H1 (cell line): Measurements from ENCODE around the gene CBLB.

Source experiments
- CEBPB ChIP-seq: IDR thresholded peaks from 2 replicates; pipeline ENCODE4 v1.6.1; 2012; ENCODE audit warnings: low read depth, low read length
- HDAC2 ChIP-seq, 2 experiments: fragments of 300-600 bp in 1 of 2; sonication (generic) in 1 of 2; IDR thresholded peaks; 2 replicates each; pipeline ENCODE4 v1.6.1; 2011 to 2012; ENCODE audit warnings: low read depth in 2 of 2, low read length in 2 of 2, mild to moderate bottlenecking in 2 of 2, moderate library complexity in 2 of 2, borderline replicate concordance in 1 of 2, inconsistent platforms in 1 of 2
- MAFK ChIP-seq: IDR thresholded peaks from 2 replicates; pipeline ENCODE4 v1.6.1; 2012; ENCODE audit warnings: low read depth, mild to moderate bottlenecking, improper control_type of control experiment, low read length
- MAX ChIP-seq: IDR thresholded peaks from 2 replicates; pipeline ENCODE4 v1.6.1; 2012; ENCODE audit warnings: inconsistent platforms
- PHF8 ChIP-seq: fragments of 200-600 bp; sonication (generic); conservative IDR thresholded peaks from 2 replicates; pipeline ENCODE4 v1.7.1; 2012; ENCODE audit warnings: low read depth, mild to moderate bottlenecking, inconsistent platforms, low read length, moderate library complexity
- POLR2A ChIP-seq, 2 experiments: IDR thresholded peaks; 1 replicate in 1 of 2; 2 replicates in 1 of 2; pipeline ENCODE4 v1.6.1; 2011; ENCODE audit warnings: low read depth in 2 of 2, low read length in 2 of 2, mild to moderate bottlenecking in 2 of 2; ENCODE audit errors: control extremely low read depth in 1 of 2
- RAD21 ChIP-seq, 2 experiments: IDR thresholded peaks in 1 of 2; conservative IDR thresholded peaks in 1 of 2; 2 replicates each; pipeline ENCODE4 v1.6.1; 2011; ENCODE audit warnings: low read depth in 2 of 2, low read length in 2 of 2, improper control_type of control experiment in 1 of 2, inconsistent platforms in 1 of 2, mild to moderate bottlenecking in 1 of 2, moderate library complexity in 1 of 2
- RNF2 ChIP-seq: fragments of 200-900, 300-1000 bp; sonication (generic); IDR thresholded peaks from 2 replicates; pipeline ENCODE4 v1.7.1; 2016; ENCODE audit warnings: borderline replicate concordance, low read depth, mild to moderate bottlenecking, antibody characterized with exemption, low read length; ENCODE audit not compliant: poor library complexity, severe bottlenecking; ENCODE audit errors: missing control alignments
- TF ChIP-seq, protein P1 (sequence below), 3 experiments: IDR thresholded peaks; 1 replicate in 2 of 3; 2 replicates in 1 of 3; pipeline versions ENCODE4 v1.5.1 to v1.6.1; 2011; ENCODE audit warnings: low read length in 3 of 3, mild to moderate bottlenecking in 3 of 3, inconsistent platforms in 2 of 3, low read depth in 1 of 3, moderate library complexity in 1 of 3; ENCODE audit not compliant: insufficient read depth in 1 of 3; ENCODE audit errors: control extremely low read depth in 1 of 3

DNA sequence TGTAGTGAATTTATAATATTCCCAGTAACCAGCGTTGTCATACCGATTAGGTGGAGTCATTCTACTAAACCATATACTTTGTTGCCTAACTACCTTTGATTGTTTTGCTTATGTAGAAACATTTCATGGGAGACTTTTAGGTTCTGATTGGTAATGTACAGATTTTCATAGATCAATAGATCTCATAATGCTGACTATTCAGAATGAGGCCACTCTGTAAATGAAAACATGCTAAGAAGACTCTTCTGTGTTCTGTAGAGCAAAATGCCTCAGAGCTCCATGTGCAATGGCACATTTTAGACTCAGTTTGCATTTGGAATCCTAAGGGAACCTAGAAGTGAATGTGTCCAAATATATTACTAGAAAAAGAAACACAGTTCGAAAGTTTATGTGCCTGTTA is 20.0 kb downstream of the CBLB start:
- TF ChIP-seq RNF2 (no peak), POLR2A (IDR thresholded peaks at IDR 0.05; ENCODE audit: control extremely low read depth in 1 of 2, low read depth in 2 of 2, low read length in 2 of 2) (no peak), PHF8 (no peak), MAFK (no peak), RAD21 (IDR thresholded peaks at IDR 0.05 in 1 of 2, conservative IDR thresholded peaks at IDR 0.05 in 1 of 2; ENCODE audit: low read depth in 2 of 2, low read length in 2 of 2) (no peak), HDAC2 (IDR thresholded peaks at IDR 0.05; ENCODE audit: borderline replicate concordance in 1 of 2, low read depth in 2 of 2, low read length in 2 of 2) (no peak), CEBPB (no peak), MAX (no peak)
- TF ChIP-seq, protein P1, sequence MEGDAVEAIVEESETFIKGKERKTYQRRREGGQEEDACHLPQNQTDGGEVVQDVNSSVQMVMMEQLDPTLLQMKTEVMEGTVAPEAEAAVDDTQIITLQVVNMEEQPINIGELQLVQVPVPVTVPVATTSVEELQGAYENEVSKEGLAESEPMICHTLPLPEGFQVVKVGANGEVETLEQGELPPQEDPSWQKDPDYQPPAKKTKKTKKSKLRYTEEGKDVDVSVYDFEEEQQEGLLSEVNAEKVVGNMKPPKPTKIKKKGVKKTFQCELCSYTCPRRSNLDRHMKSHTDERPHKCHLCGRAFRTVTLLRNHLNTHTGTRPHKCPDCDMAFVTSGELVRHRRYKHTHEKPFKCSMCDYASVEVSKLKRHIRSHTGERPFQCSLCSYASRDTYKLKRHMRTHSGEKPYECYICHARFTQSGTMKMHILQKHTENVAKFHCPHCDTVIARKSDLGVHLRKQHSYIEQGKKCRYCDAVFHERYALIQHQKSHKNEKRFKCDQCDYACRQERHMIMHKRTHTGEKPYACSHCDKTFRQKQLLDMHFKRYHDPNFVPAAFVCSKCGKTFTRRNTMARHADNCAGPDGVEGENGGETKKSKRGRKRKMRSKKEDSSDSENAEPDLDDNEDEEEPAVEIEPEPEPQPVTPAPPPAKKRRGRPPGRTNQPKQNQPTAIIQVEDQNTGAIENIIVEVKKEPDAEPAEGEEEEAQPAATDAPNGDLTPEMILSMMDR (IDR thresholded peaks at IDR 0.05; ENCODE audit: control extremely low read depth in 1 of 3, insufficient read depth in 1 of 3, low read depth in 1 of 3, low read length in 3 of 3): no peak
